ENCODE measurements around the gene C2CD4B. TPM values are rescaled to one million over a fixed set of nuclear protein-coding genes. Genes with fewer than 3 reads are reported as not detected.

C2CD4B gene, protein sequence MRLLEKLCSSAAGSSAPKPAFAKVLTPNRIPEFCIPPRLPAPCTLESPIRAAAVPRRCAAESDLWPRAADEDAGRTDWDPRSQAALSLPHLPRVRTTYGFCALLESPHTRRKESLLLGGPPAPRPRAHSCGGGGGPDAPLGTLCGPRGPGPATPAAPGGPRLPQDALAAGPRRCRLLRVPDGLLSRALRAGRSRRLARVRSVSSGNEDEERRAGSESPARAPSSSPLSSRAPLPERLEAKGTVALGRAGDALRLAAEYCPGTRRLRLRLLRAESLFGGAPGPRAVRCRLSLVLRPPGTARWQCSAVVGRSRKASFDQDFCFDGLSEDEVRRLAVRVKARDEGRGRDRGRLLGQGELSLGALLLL
- total RNA-seq: under 1 TPM in 1 of 2 experiments, not detected in 1; 0.13 TPM
- polyA plus RNA-seq: not detected

GRCh38 chr15:62165104-62165792, at the start of gene C2CD4B:
Gene C2CD4B, minus strand, starts transcription at chr15:62165285. Its CDS starts 301 bp downstream, at chr15:62164984.
- H3K36me3 ChIP-seq (ENCODE audit: insufficient read depth, low read length): no peaks in the 10 kb centered on the region
- H3K4me1 Mint-ChIP-seq: peaks cover 12 to 21% (median 19%) of the 10 kb centered on the region in 3 donors
- no peak within 1 kb of the TSS for H3K27ac ChIP-seq (ENCODE audit: low read depth, low read length)
- H3K9me3 ChIP-seq (ENCODE audit: low read length): no peaks in the 10 kb centered on the region
- H3K4me3 Mint-ChIP-seq: peak within 1 kb of the TSS; percentile 69 to 87 (median 81)
- no peaks in the 10 kb centered on the region for H3K4me1 ChIP-seq (ENCODE audit: insufficient read depth, low read length)
- peak within 1 kb of the TSS in 1 of 8 donors; percentile 22 for H3K27ac Mint-ChIP-seq
- H3K27me3 Mint-ChIP-seq: peaks cover 28 to 72% of the 10 kb centered on the region in 2 donors
- POLR2A ChIA-PET: no interaction called here
- H3K36me3 Mint-ChIP-seq: no peaks in the 10 kb centered on the region
- H3K4me3 ChIP-seq (ENCODE audit: low read length): no peak within 1 kb of the TSS
- peaks cover 22% of the 10 kb centered on the region for H3K27me3 ChIP-seq (ENCODE audit: insufficient read depth, low read length, poor library complexity, severe bottlenecking)
- DNase-seq: peak in 1 of 5 donors; percentile 15
- no peaks in the 10 kb centered on the region for H3K9me3 Mint-ChIP-seq
- CTCF ChIA-PET: no interaction called here

DNA sequence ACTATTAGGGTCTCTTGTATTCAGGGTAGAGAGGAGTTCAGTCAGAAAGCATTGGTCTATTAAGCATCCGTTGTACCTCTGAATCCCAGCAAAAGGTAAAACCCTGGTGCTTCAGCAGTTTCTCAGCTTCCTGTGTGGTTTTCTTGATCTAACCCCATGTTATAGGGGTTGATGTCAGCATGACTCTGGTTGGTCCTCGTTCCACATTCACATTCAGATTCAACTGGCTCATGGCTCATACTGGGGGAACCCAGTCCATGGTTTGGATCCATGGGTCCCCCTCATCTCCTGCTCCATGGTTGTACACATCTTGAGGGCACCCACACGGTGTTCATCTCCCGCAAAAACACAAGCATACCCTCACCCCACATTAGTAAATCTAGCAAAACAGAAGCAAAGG, 47.7 kb upstream of the C2CD4B start:
- peak in 2 of 5 donors; percentile 15 to 24 for DNase-seq

GRCh38 chr15:62211348-62211747, 46.3 kb upstream of the C2CD4B start:
- Mint-ChIP-seq H3K27ac (no peak overlapping the region), H3K4me3 (no peak overlapping the region), H3K4me1 (peaks cover 5 to 10% (median 7%) of the 10 kb centered on the region in 3 donors), H3K9me3 (peaks cover 0 to 14% (median 3%) of the 10 kb centered on the region in 5 donors), H3K27me3 (peaks cover 10 to 16% of the 10 kb centered on the region in 2 donors), H3K36me3 (no peaks in the 10 kb centered on the region)
- POLR2A ChIA-PET: no interaction called here
- DNase-seq: no peak
- Histone ChIP-seq H3K4me1 (ENCODE audit: insufficient read depth, low read length) (no peaks in the 10 kb centered on the region), H3K9me3 (ENCODE audit: low read length) (no peaks in the 10 kb centered on the region), H3K27me3 (ENCODE audit: insufficient read depth, low read length, poor library complexity, severe bottlenecking) (no peaks in the 10 kb centered on the region), H3K4me3 (ENCODE audit: low read length) (no peak overlapping the region), H3K27ac (ENCODE audit: low read depth, low read length) (no peak overlapping the region), H3K36me3 (ENCODE audit: insufficient read depth, low read length) (no peaks in the 10 kb centered on the region)
- CTCF ChIA-PET: no interaction called here

More for the DNA sequence above, 47.7 kb upstream of the C2CD4B start:
- Mint-ChIP-seq H3K36me3 (no peaks in the 10 kb centered on the region), H3K4me3 (no peak overlapping the region), H3K9me3 (peaks cover 4 to 23% (median 14%) of the 10 kb centered on the region in 5 donors), H3K27ac (peak overlapping the region in 1 of 8 donors; percentile 7), H3K4me1 (peaks cover 5 to 10% (median 7%) of the 10 kb centered on the region in 3 donors), H3K27me3 (peaks cover 10 to 12% of the 10 kb centered on the region in 2 donors)
- CTCF ChIA-PET: no interaction called here
- no peak overlapping the region for H3K27ac ChIP-seq (ENCODE audit: low read depth, low read length)
- no peaks in the 10 kb centered on the region for H3K4me1 ChIP-seq (ENCODE audit: insufficient read depth, low read length)
- POLR2A ChIA-PET: no interaction called here
- peaks cover 5% of the 10 kb centered on the region for H3K9me3 ChIP-seq (ENCODE audit: low read length)
- H3K27me3 ChIP-seq (ENCODE audit: insufficient read depth, low read length, poor library complexity, severe bottlenecking): no peaks in the 10 kb centered on the region
- no peaks in the 10 kb centered on the region for H3K36me3 ChIP-seq (ENCODE audit: insufficient read depth, low read length)
- H3K4me3 ChIP-seq (ENCODE audit: low read length): no peak overlapping the region

- Mint-ChIP-seq H3K27ac (no peak overlapping the region), H3K36me3 (no peaks in the 10 kb centered on the region), H3K9me3 (peaks cover 0 to 9% (median 0%) of the 10 kb centered on the region in 5 donors), H3K27me3 (peaks cover 13 to 16% of the 10 kb centered on the region in 2 donors), H3K4me3 (no peak overlapping the region), H3K4me1 (peaks cover 5 to 10% (median 7%) of the 10 kb centered on the region in 3 donors)
- H3K36me3 ChIP-seq (ENCODE audit: insufficient read depth, low read length): no peaks in the 10 kb centered on the region
- H3K4me3 ChIP-seq (ENCODE audit: low read length): no peak overlapping the region
- no peaks in the 10 kb centered on the region for H3K9me3 ChIP-seq (ENCODE audit: low read length)
- DNase-seq: no peak
- CTCF ChIA-PET: no interaction called here
- H3K4me1 ChIP-seq (ENCODE audit: insufficient read depth, low read length): no peaks in the 10 kb centered on the region
- POLR2A ChIA-PET: no interaction called here
- no peaks in the 10 kb centered on the region for H3K27me3 ChIP-seq (ENCODE audit: insufficient read depth, low read length, poor library complexity, severe bottlenecking)
- no peak overlapping the region for H3K27ac ChIP-seq (ENCODE audit: low read depth, low read length)
Measured at GRCh38 chr15:62209821-62210220, 44.7 kb upstream of the C2CD4B start.

GRCh38 chr15:62209322-62209721, 44.2 kb upstream of the C2CD4B start:
- H3K27me3 ChIP-seq (ENCODE audit: insufficient read depth, low read length, poor library complexity, severe bottlenecking): no peaks in the 10 kb centered on the region
- POLR2A ChIA-PET: no interaction called here
- no peak overlapping the region for H3K4me3 Mint-ChIP-seq
- CTCF ChIA-PET: no interaction called here
- H3K36me3 ChIP-seq (ENCODE audit: insufficient read depth, low read length): no peaks in the 10 kb centered on the region
- H3K4me1 ChIP-seq (ENCODE audit: insufficient read depth, low read length): no peaks in the 10 kb centered on the region
- no peaks in the 10 kb centered on the region for H3K9me3 ChIP-seq (ENCODE audit: low read length)
- H3K4me3 ChIP-seq (ENCODE audit: low read length): no peak overlapping the region
- peaks cover 5 to 10% (median 7%) of the 10 kb centered on the region in 3 donors for H3K4me1 Mint-ChIP-seq
- H3K9me3 Mint-ChIP-seq: peaks cover 0 to 9% (median 0%) of the 10 kb centered on the region in 5 donors
- no peaks in the 10 kb centered on the region for H3K36me3 Mint-ChIP-seq
- H3K27me3 Mint-ChIP-seq: peaks cover 14 to 16% of the 10 kb centered on the region in 2 donors
- H3K27ac ChIP-seq (ENCODE audit: low read depth, low read length): no peak overlapping the region
- no peak for DNase-seq
- H3K27ac Mint-ChIP-seq: no peak overlapping the region

DNA sequence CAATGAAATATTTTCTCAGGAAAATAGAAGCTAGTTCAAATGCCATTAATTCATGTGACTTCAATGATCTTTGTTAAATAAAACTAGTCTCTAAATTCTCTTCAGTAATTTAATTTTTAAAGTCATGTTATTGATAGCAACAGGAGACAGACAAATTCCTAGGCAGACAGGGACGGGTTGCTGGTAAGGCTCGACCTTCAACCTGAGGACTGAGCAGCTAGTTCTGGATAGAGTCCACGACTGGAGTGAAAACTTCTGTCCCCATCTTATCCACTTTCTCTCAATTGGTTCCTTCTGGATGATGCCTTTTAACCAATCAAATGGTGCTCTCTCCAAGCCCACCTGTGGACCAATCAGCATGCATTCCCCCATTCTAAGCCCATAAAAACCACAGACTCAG, 43.8 kb upstream of the C2CD4B start:
- H3K27ac Mint-ChIP-seq: no peak overlapping the region
- Histone ChIP-seq H3K9me3 (ENCODE audit: low read length) (no peaks in the 10 kb centered on the region), H3K36me3 (ENCODE audit: insufficient read depth, low read length) (no peaks in the 10 kb centered on the region), H3K27me3 (ENCODE audit: insufficient read depth, low read length, poor library complexity, severe bottlenecking) (no peaks in the 10 kb centered on the region), H3K4me1 (ENCODE audit: insufficient read depth, low read length) (no peaks in the 10 kb centered on the region), H3K27ac (ENCODE audit: low read depth, low read length) (no peak overlapping the region), H3K4me3 (ENCODE audit: low read length) (no peak overlapping the region)
- no peak overlapping the region for H3K4me3 Mint-ChIP-seq
- H3K27me3 Mint-ChIP-seq: peaks cover 16 to 18% of the 10 kb centered on the region in 2 donors
- no peaks in the 10 kb centered on the region for H3K36me3 Mint-ChIP-seq
- DNase-seq: no peak
- CTCF ChIA-PET: no interaction called here
- POLR2A ChIA-PET: no interaction called here
- H3K4me1 Mint-ChIP-seq: peaks cover 5 to 10% (median 7%) of the 10 kb centered on the region in 3 donors
- H3K9me3 Mint-ChIP-seq: peaks cover 0 to 9% (median 0%) of the 10 kb centered on the region in 5 donors

- POLR2A ChIA-PET: no interaction called here
- Histone ChIP-seq H3K36me3 (ENCODE audit: insufficient read depth, low read length) (no peaks in the 10 kb centered on the region), H3K4me3 (ENCODE audit: low read length) (no peak overlapping the region), H3K27ac (ENCODE audit: low read depth, low read length) (no peak overlapping the region), H3K4me1 (ENCODE audit: insufficient read depth, low read length) (no peaks in the 10 kb centered on the region), H3K9me3 (ENCODE audit: low read length) (no peaks in the 10 kb centered on the region), H3K27me3 (ENCODE audit: insufficient read depth, low read length, poor library complexity, severe bottlenecking) (no peaks in the 10 kb centered on the region)
- no peaks in the 10 kb centered on the region for H3K36me3 Mint-ChIP-seq
- CTCF ChIA-PET: no interaction called here
- peaks cover 5 to 10% (median 7%) of the 10 kb centered on the region in 3 donors for H3K4me1 Mint-ChIP-seq
- H3K4me3 Mint-ChIP-seq: no peak overlapping the region
- no peak for DNase-seq
- peaks cover 0 to 10% (median 0%) of the 10 kb centered on the region in 5 donors for H3K9me3 Mint-ChIP-seq
- H3K27ac Mint-ChIP-seq: no peak overlapping the region
- H3K27me3 Mint-ChIP-seq: peaks cover 16 to 21% of the 10 kb centered on the region in 2 donors
Measured at GRCh38 chr15:62208367-62208766, 43.3 kb upstream of the C2CD4B start.

DNA sequence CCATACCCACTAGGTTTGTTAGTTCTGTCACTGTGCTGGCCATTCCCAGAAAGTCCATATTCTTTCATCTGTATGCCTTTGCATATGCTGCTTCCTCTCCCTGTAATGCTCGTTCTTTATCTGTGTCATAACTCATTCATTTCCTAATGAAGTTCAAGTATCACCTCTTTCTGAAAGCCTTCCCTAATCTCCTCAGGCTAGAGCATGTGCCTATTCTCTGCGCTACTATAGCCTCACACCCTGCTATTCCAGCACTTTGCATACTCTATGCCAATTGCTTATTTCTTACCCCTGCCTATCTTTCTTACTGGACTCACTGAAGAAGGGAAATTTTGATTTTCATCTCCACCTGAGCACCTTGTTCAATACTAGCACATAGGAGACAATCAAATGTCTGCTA, 25.6 kb upstream of the C2CD4B start:
- no peak overlapping the region for H3K27ac ChIP-seq (ENCODE audit: low read depth, low read length)
- Mint-ChIP-seq H3K4me1 (no peaks in the 10 kb centered on the region), H3K4me3 (no peak overlapping the region), H3K9me3 (no peaks in the 10 kb centered on the region), H3K27me3 (peaks cover 7 to 39% of the 10 kb centered on the region in 2 donors), H3K27ac (no peak overlapping the region), H3K36me3 (no peaks in the 10 kb centered on the region)
- H3K36me3 ChIP-seq (ENCODE audit: insufficient read depth, low read length): no peaks in the 10 kb centered on the region
- ChIA-PET CTCF (no interaction called here), POLR2A (no interaction called here)
- H3K4me3 ChIP-seq (ENCODE audit: low read length): no peak overlapping the region
- no peak for DNase-seq
- H3K9me3 ChIP-seq (ENCODE audit: low read length): no peaks in the 10 kb centered on the region
- H3K27me3 ChIP-seq (ENCODE audit: insufficient read depth, low read length, poor library complexity, severe bottlenecking): no peaks in the 10 kb centered on the region
- H3K4me1 ChIP-seq (ENCODE audit: insufficient read depth, low read length): no peaks in the 10 kb centered on the region
